GM18508 (cell line): Measurements from ENCODE around the gene DSCAM.
"Not testable (repeated sequence)": the region's sequence is repeated elsewhere in the genome, so short reads cannot be mapped to it uniquely, and the experiment has no call there.

Experiments used
- ATAC-seq: cut with Tn5 transposase; IDR thresholded peaks from one replicate; pipeline ENCODE4 v1.9.1; 2021; ENCODE audit warnings: moderate number of reproducible peaks; ENCODE audit not compliant: insufficient read depth, unreplicated experiment

The DSCAM gene

DNA sequence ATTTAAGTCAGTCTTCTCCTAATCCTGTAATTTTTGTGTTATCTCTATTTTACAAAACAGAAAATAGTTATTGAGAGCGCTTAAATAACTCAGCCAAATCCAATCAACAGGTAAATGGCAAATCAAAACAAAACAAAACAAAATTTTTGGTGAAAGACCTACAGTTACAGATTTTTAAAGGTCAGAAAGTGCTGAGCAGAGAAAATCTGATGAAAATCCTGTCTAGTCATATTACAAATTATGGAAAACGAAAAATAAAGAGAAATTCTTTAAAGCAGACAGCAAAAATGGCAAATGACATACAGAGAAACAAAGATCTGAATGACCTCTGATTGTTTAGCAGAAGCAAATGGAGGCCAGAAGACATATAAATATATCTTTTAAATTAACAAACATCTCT is 497.4 kb downstream of the DSCAM start:
- ATAC-seq: no peak

DNA sequence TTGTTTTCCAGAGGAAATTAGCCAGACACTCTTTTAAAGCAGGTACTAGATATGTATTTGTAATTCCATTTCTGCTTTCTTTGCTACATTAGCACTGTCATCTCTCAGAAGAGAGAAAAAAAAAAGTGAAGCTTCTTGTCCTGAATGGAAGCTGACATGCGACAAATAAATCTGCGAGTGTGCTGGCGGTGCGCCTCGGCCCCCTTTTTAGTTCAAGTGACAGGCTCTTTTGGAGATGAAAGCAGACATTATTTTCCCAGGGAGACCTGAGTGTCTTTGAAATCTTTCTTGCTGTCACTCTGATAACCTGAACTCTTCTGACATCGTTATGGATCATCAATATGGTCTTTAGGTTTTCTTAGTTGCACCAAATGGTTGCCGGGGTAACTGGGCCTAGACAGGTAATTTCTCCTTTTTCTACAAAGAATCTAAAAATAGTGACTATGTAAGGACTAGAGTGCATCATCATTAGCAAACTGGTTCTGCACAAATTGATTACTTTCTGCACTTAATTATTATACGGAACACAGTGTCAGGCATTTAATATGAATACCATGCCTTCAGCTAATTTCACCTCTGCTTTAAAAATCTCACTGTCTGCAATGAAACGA is 501.1 kb downstream of the DSCAM start:
- ATAC-seq: no peak

DNA sequence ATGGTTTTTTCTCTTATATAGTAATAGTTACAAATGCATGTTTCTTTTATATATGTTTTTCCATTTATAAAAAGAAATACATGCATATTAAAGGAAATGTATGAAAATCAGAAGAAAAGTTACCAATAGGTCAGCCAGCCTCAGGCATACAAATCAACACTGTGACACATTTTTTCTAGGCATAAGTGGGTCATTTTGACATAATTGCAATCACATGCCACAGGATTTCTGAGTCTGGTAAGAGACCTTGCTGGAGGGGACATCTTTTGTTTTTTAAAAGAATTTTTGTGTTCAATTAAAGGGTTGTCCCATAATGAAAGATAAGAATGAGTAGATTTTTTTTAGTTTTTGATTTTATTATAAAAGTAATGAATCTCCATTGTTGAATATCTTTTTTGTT is 506.6 kb downstream of the DSCAM start:
- no peak for ATAC-seq

DNA sequence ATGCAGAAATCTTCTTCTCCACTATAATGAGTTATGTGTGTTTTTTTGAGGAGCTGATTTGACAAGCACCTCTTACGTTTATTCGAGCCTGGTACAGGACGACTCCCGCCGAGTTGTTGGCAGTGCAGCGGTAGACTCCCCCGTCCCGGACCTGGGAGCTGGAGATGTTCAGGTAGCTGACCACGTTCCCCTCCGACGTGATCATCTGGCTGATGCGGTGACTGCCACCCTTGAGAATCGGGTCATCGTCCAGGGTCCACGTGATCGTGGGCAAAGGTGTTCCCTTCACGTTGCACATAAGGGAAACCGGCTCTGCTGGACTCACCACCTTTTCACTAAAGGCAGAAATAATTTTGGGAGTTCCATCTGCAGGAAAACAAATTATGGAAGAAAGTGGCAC is 507.9 kb downstream of the DSCAM start:
- no peak for ATAC-seq

DNA sequence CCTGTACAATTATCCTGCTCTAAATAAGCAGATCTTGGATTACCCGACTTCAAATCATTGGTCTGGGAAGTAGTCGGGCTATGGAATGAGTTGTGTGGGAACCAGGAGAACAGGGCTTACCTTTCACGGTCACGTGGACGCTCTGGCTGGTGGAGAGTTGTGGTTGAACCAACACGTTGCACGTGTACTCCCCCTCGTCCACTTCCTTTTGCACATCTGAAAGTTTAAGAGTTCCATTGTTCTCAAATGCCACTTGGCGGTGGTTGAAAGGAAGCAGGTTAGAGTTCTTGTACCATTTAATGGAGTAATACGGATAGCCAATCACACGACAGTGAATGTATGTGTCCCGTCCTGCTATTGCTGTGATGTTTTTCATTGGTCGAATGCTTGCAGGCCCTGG is 509.0 kb downstream of the DSCAM start:
- ATAC-seq: no peak

DNA sequence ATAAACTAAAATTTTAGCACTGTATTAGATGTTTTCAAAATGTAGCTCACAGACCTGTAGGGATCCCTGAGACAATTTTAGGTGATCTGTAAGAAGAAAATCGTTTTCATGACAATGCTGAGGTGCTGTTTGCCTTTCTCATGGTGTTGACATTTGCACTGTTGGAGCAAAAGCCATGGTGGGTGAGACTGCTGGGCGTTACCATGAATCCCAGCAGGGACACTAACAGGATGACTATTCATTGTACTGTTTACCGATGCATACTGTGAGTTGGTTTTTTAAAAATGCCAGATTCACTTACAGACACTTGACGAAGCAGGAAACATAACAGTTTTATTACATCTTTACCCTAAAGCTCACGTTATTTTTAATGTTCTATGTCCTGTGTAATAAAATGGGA is 511.3 kb downstream of the DSCAM start:
- ATAC-seq: no peak

DNA sequence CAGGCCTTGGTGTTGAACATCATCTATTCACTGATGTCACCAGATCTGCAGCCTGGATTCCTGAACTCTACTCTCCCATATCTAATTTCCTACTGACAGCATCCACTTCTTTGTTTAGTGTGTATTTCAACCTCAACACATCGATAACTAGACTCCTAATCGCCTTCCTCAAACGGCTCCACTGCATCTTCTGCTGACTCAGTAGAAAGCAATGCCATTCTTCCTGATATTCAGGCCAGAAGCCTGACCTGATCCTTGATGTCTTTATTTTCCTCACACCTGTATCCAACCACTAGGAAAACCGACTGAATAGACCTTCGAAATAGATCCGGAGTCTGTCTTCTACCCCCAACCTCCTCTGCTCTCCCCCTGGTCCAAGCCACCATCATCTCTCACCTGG is 512.8 kb downstream of the DSCAM start:
- ATAC-seq: no peak

DNA sequence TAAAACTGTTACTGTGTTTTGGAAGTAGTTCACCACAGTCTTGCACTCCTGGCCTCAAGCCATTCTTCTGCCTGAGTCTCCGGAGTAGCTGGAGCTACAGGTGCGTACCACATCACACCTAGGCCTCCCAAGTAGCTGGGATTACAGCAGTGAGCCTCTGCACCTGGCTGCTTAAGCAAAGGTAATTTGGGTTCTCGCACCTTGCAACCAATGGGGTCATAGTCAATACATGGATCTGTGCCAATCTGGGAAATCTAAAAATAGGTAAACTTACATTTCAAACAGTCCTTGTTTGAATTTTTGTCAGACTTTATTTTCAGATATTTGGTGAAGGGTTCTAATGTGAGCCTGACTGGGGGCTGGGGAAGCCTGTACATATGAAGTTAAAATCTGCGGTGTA is 513.2 kb downstream of the DSCAM start:
- ATAC-seq: no peak

DNA sequence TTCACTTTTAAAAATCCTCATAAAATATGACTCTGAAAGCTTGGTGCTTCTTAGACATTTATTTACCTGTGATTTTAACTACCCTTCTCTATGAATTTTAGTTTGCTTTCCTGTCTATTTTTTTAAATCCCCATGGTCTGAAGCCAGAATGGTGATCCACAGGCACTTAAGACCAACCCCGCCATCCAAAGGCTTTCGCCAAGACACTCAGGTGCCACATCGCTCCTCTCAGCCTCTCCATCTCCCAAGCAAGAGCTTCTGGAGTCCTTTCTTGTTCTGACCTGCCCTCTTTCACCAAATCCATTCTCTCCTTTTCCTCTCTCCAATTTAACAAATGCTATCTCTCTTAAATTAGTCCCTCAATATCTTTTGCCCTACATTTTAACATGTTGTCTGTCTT is 515.2 kb downstream of the DSCAM start:
- ATAC-seq: no peak

DNA sequence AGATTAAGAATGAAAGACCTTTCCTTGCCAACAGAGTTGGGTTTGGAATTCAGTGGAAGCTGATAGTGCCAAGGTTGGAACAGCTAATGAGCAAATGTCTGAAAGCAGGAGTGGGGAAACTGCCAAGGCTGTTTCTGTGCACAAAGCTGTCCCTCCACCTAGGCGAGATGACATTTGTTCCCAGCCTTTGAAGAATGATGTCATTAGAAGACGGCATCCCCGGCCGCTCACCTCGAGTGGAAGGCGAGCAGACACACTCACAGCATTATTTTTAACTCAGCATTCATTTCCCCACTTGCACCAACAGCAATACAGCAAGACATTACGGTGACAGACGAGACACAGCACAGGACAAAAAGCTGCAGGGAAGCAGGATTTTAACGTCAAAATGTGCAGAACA is 515.8 kb downstream of the DSCAM start:
- ATAC-seq: no peak

DNA sequence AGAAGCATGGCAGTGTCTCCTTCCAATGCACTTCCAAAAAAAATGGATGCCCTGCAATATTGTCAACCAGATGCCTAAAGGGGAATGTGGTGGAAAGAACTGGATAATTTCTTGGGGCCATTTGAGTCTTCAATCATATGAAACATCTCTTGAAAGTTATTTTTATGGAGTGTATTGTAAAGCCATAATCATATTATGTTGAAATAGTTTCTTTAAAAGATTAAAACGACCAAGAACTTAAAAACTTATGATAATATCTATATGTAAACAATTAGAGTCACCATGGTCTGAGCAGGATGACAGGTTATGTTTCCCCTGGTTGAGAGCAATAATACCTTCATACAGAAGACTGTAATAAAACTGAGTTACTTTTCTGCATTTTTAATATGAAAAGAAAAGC is 522.6 kb downstream of the DSCAM start:
- ATAC-seq: no peak

DNA sequence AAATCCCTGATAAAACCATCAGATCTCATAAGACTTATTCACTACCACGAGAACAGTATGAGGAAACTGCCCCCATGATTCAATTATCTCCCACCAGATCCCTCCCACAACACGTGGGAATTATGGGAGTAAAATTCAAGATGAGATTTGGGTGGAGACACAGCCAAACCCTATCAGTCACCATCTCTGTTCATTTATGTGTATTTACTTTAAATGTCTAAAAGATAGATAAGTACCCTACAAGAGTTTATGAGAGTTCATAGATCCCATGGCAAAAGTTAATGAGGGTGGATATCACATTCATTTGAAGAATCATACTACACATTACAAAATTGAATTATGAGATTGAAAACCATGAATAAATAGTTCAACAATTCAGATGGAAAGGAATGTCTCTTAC is 526.2 kb downstream of the DSCAM start:
- ATAC-seq: not testable (repeated sequence)

DNA sequence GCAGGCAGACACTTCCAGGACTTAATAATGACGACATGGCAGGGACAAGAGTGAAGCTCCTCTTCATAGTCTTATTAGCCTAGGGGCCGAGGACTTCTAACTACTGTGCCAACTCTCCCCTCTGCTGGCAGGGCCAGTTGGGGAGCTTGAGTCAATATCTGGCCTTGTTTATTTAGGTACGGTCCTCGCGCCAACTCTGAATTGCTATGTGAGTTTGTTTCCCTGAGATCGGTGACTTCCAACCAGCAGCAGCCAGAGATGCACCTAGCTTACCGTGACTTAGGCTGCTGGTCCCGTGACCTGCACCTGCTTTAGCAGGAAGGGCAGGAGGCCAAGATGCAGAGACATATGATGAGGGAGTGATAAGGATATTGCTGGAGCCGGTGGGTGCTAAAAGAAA is 528.6 kb downstream of the DSCAM start:
- no peak for ATAC-seq

DNA sequence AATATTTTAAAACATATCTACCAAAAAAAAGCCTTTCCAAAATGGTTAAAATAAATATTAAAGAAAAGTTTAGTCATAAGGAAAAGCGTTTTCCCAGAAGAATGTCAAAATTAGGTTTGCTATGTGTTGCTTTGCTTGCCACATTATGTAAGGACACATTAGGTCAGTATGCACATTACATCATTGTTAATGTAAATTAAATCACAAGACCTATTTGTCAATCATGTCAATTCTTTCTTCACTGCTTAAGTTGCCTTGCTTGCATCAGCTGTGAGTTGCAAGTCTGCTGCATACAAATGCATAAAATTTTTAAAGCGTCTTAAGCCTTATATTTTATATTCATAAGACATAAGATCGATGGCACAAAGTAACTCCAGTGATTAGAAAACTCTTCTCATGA is 530.9 kb downstream of the DSCAM start:
- no peak for ATAC-seq

DNA sequence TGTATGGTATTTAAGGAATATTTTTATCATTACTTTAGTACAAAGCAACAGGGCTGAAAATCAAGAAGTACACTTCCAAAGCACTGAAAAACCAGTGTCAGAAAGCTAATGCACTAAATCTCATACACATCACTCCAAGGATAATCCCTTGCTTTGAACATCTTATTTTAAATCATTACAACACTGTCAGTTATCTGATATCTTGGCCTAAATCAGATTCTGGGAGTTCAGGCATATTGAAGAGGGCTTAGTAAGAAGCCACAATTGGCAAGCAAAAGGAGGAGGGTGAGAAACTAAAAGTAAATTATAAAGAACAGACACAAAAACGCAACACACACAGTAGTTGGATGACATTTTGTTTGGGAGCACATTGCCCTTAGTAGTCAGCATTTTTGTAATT is 531.3 kb downstream of the DSCAM start:
- no peak for ATAC-seq

DNA sequence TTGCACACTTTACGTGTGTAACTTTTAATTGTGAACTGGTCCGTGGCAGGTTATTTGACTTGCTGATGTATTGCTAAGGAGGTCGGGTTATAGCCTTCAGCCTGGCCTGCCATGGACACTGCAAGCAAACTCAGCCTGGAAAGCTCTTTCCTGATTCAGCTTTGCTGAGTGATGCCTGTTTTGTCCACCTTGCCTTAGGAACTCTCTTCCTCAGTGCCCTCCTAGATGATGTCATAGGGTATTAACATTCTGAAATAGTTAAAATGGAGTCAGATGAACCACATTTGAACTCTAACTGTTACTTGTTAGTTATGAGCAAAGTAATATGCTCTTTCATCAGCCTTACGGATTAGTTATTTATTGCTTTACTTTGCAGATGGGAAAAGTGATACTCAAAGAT is 533.7 kb downstream of the DSCAM start:
- ATAC-seq: no peak

DNA sequence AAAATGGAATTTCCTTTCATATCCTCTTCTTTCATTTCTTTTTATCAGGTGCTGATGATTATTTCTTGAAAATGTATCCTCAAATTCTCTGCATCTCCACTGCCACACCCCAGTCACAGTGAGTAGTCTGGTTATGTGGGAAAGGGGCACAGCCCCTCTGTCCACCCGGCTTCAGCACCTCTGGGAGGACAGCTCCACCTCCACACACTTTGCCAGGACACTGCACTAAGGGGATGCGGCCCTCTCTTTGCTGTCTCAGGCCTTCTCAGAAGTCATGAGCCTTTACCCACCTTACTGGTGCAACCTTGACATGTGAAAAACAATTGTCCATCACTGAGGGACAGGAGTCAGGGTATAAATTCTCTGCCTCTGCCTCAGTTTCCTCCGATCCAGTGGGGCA is 546.7 kb downstream of the DSCAM start:
- ATAC-seq: no peak

DNA sequence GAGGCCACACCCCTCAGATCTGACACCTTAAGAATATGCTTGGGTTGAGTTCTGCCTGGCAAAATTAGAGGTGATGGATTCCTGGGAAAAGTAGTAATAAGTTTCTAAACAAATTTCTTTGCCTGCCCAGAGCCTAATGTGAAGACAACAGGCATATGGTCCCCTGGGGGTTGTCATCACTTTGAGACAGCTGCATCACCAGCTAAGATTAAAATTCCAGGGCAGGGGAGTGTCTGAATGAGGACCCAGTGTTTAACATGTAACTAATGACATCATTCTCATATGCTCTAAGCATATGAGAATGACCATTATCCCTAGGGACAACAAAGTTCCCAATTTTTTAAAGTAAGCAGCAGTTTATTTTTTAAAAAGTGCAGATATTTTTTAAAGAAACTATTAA is 547.5 kb downstream of the DSCAM start:
- ATAC-seq: no peak

DNA sequence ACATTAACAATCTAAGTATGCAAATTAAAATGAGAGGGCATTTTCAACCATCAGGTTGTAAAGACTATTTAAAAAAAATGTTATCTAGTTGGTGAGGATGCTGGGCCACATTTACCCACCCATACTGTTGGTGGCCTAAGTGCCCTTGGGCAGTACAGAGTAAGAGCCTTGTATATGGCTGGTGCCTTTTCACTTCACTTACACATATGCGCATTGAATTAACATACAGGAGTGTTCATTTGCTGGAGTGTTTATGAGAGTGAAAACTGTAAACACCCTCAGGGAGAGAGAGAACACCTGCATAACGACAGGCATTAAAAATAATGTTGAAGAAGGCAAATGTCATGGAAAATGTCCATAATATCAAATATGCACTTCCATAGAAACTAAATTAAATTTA is 552.6 kb downstream of the DSCAM start:
- ATAC-seq: no peak

DNA sequence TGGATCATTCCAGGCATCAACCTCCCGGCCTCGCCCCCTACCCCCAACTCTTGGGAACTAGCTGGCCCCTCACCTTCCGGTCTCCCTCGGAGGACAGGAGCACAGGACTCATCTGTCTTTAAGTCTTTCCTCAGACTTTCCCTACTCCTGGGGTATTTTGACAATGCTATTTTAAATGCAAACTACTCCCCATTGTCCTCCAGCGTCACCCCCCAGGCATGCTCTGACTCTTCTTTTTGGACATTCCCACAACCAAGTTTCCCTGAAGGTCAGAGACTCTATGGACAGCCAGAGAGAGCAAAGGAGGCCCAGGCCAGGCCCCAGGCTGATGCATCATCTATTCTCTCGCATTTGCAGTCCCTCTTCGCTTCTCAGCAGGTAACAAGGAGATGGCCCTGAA is 555.4 kb downstream of the DSCAM start:
- ATAC-seq: no peak

DNA sequence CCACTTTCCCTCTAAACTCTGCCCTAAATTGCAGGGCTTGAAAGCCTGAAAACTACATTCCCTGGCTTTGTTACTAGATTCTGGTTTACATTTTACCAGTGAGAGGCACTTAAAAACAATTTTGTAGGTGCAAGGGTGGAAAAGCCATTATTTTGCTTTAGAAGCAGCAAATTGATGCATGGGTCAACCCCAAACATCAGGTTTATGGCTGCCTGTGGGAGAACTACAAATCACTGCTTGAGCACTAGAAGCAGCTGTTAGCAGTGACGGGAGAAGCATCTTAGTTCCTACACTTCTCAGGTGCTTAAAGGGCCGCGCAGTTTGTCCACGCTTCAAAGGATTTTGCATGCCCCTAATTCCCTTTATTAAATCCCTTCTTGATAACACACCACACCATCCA is 562.5 kb downstream of the DSCAM start:
- no peak for ATAC-seq

DNA sequence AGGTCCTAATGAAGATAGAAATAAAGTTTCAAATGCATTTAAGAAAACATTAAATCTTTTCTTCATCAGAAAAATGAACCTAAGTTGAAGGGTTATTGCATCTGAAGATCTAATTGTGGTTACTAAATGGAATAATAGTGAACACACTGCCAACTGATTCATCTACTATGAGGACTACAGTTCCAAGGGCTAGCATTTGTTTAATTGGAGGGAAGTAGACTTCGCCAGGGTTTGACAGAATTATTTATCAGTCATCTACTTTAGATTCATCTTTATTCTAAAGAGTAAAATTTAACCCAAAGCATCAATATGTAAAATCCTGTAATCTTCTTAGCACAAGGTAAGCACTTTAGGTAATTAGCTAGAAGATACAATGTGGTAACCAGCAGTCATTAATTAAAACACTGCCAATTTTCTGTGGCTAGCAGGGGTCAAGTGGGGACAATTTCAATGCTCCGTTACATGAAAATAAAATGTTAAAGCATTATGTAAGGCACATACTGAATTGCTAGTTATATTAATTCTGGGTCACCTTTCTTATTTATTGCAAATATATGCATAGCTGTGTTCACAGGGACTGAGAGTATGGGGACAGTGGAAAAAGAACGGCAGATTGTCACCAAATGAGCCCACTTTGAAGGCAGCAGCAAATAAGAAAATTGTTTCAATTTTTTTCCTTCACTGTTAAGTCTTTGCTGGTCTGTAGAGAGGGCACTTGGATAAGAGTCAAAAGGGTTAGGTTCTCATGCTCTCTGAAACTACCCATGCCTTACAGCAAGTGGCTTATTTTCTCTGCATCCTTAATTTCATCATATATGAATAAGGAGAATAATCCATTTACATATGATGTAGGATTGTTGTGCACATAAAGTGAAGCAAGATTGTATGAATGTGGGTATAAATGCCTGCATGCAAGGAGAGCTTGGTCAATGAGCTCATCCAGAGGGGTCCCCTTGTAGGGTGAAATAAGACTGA is 563.8 kb downstream of the DSCAM start:
- ATAC-seq: no peak
